HepG2 (cell line): ENCODE data around the gene TTF2. TPM values are rescaled to one million over a fixed set of nuclear protein-coding genes. Genes with fewer than 3 reads are reported as not detected.

Source experiments
- ATAC-seq: fragments of 200-7000 bp; cut with Tn5 transposase; 3 replicates; pipeline ENCODE4 v1.9.1; 2020; ENCODE audit warnings: mild to moderate bottlenecking, moderate library complexity
- BruUV-seq: library from RNA; stranded (reverse); fragments of 400-500 nt; replicated peaks from 2 replicates; lab custom pipeline; 2021; lab: Mats Ljungman, UMichigan
- CTCF ChIA-PET: fragments of 300-600 bp; formaldehyde crosslinking; extraction: SDS; loops from one replicate; lab custom pipeline; 2021; ENCODE audit warnings: low total read pairs, inconsistent platforms, low intra/inter-chr PET ratio; lab: Yijun Ruan, JAX
- POLR2A ChIA-PET: fragments of 350-600 bp; sonication (Branson Sonifier 250); formaldehyde crosslinking; loops from one replicate; lab custom pipeline; 2020; ENCODE audit warnings: antibody characterized with exemption, inconsistent platforms; lab: Yijun Ruan, JAX
- DNase-seq: peaks from one replicate; pipeline ENCODE4 v3.0.0-alpha.2; 2015; ENCODE audit warnings: low spot score
- FAIRE-seq: peaks from 3 replicates; lab custom pipeline; 2011; peaks lifted over from hg19 to GRCh38; lab: Jason Lieb, UNC
- H2AFZ ChIP-seq: one replicate; pipeline ENCODE4 v1.6.1; 2011; ENCODE audit warnings: low read length, inconsistent platforms
- H3K27ac ChIP-seq: fragments of 300-600 bp; 3 replicates; pipeline ENCODE4 v1.8.0; 2011; ENCODE audit warnings: mixed run types, mild to moderate bottlenecking, mixed read lengths, low read length, inconsistent platforms; ENCODE audit not compliant: insufficient read depth; ENCODE audit errors: extremely low read length
- H3K27me3 ChIP-seq, 2 experiments: fragments of 200-600 bp in 1 of 2; 2 replicates in 1 of 2; 3 replicates in 1 of 2; pipeline versions ENCODE4 v1.6.0 to v1.8.0; 2011; ENCODE audit warnings: low read length in 2 of 2, mild to moderate bottlenecking in 2 of 2, moderate library complexity in 2 of 2, inconsistent platforms in 1 of 2; ENCODE audit not compliant: insufficient read depth in 2 of 2, control insufficient read depth in 1 of 2
- H3K36me3 ChIP-seq, 2 experiments: fragments of 200-600 bp in 1 of 2; replicated peaks in 1 of 2; 2 replicates in 1 of 2; 3 replicates in 1 of 2; pipeline versions ENCODE4 v1.5.1 to v1.8.0; 2011; ENCODE audit warnings: low read length in 2 of 2, inconsistent platforms in 1 of 2; ENCODE audit not compliant: insufficient read depth in 2 of 2, control insufficient read depth in 1 of 2
- H3K4me1 ChIP-seq: 2 replicates; pipeline ENCODE4 v1.5.1; 2012; ENCODE audit warnings: low read length, inconsistent platforms; ENCODE audit not compliant: insufficient read depth
- H3K4me2 ChIP-seq: 2 replicates; pipeline ENCODE4 v1.6.0; 2011; ENCODE audit warnings: low read depth, low read length, inconsistent platforms
- H3K4me3 ChIP-seq, 3 experiments: fragments of 200-600 bp in 1 of 3; sonication (generic), shearing (Covaris generic) in 1 of 3; replicated peaks in 1 of 3; 2 replicates each; pipeline ENCODE4 v1.5.1; 2011 to 2016; ENCODE audit warnings: low read length in 3 of 3, inconsistent platforms in 2 of 3, low read depth in 2 of 3, mild to moderate bottlenecking in 2 of 3, control low read depth in 1 of 3, mixed read lengths in 1 of 3; ENCODE audit not compliant: insufficient read depth in 1 of 3
- H3K79me2 ChIP-seq: one replicate; pipeline ENCODE4 v1.6.1; 2011; ENCODE audit warnings: low read length, inconsistent platforms; ENCODE audit not compliant: insufficient read depth
- H3K9ac ChIP-seq: 2 replicates; pipeline ENCODE4 v1.6.0; 2011; ENCODE audit warnings: mild to moderate bottlenecking, low read depth, low read length, inconsistent platforms; ENCODE audit not compliant: insufficient read depth
- H3K9me3 ChIP-seq: 2 replicates; pipeline ENCODE4 v1.5.1; 2012; ENCODE audit warnings: mild to moderate bottlenecking, low read length
- H4K20me1 ChIP-seq: 2 replicates; pipeline ENCODE4 v1.6.0; 2011; ENCODE audit warnings: inconsistent platforms, mild to moderate bottlenecking, low read length, moderate library complexity; ENCODE audit not compliant: insufficient read depth
- ARNT ChIP-seq: fragments of 450-650 bp; IDR thresholded peaks from 2 replicates; pipeline ENCODE4 v1.6.1; 2017
- JDP2 ChIP-seq: sonication (generic); formaldehyde crosslinking; IDR thresholded peaks from 2 replicates; pipeline ENCODE4 v1.8.1; 2022; ENCODE audit warnings: missing genetic modification reagents, borderline replicate concordance
- MTA3 ChIP-seq: sonication (generic); formaldehyde crosslinking; IDR thresholded peaks from 2 replicates; pipeline ENCODE4 v1.4.0; 2020; ENCODE audit warnings: missing genetic modification reagents
- NPAS2 ChIP-seq: sonication (generic); formaldehyde crosslinking; IDR thresholded peaks from 2 replicates; pipeline ENCODE4 v1.8.0; 2022; ENCODE audit warnings: mild to moderate bottlenecking, missing genetic modification reagents, borderline replicate concordance
- PITX1 ChIP-seq: sonication (generic); formaldehyde crosslinking; IDR thresholded peaks from 2 replicates; pipeline ENCODE4 v1.5.1; 2020; ENCODE audit warnings: mild to moderate bottlenecking, missing genetic modification reagents
- ZBTB37 ChIP-seq: sonication (generic); formaldehyde crosslinking; IDR thresholded peaks from 2 replicates; pipeline ENCODE4 v1.4.0; 2020; ENCODE audit warnings: mild to moderate bottlenecking, missing genetic modification reagents
- ZFP82 ChIP-seq: sonication (generic); formaldehyde crosslinking; IDR thresholded peaks from 2 replicates; pipeline ENCODE4 v1.5.1; 2020; ENCODE audit warnings: mild to moderate bottlenecking, missing genetic modification reagents, borderline replicate concordance
- ZIK1 ChIP-seq: sonication (generic); formaldehyde crosslinking; IDR thresholded peaks from 2 replicates; pipeline ENCODE4 v1.5.0; 2020; ENCODE audit warnings: mild to moderate bottlenecking, low read depth, missing genetic modification reagents, borderline replicate concordance
- ZNF414 ChIP-seq: sonication (generic); formaldehyde crosslinking; IDR thresholded peaks from 2 replicates; pipeline ENCODE4 v1.5.0; 2020; ENCODE audit warnings: missing genetic modification reagents
- ZNF549 ChIP-seq: sonication (generic); formaldehyde crosslinking; IDR thresholded peaks from 2 replicates; pipeline ENCODE4 v1.5.0; 2020; ENCODE audit warnings: missing genetic modification reagents
- ZNF597 ChIP-seq: sonication (generic); formaldehyde crosslinking; IDR thresholded peaks from 2 replicates; pipeline ENCODE4 v1.5.0; 2020; ENCODE audit warnings: missing genetic modification reagents
- ZNF652 ChIP-seq: IDR thresholded peaks from 2 replicates; pipeline ENCODE4 v1.6.1; 2016; ENCODE audit warnings: low read depth, borderline replicate concordance
- ZNF740 ChIP-seq: sonication (generic); formaldehyde crosslinking; IDR thresholded peaks from 2 replicates; pipeline ENCODE4 v1.4.0; 2020; ENCODE audit warnings: missing genetic modification reagents
- ZNF75D ChIP-seq: sonication (generic); formaldehyde crosslinking; IDR thresholded peaks from 2 replicates; pipeline ENCODE4 v1.8.1; 2023; ENCODE audit warnings: missing genetic modification reagents, mild to moderate bottlenecking, borderline replicate concordance
- WGBS: methylation state at CpG from one replicate; pipeline ENCODE4 v1.1.6; 2017; ENCODE audit warnings: low lambda C conversion rate; 5-methylcytosine and 5-hydroxymethylcytosine counted together
- in situ Hi-C: cut with HindIII; loops from 2 replicates; pipeline ENCODE4 v1.10.0; 2017; ENCODE audit warnings: low pct_unique_long_range_greater_than_20kb; ENCODE audit not compliant: extremely low pct_ligation_motif_present
- intact Hi-C: fragments of 100-400 bp; cut with micrococcal nuclease; formaldehyde crosslinking; loops from one replicate; pipeline ENCODE4 v1.10.0; 2022; ENCODE audit not compliant: unreplicated experiment
- polyA plus RNA-seq, 8 experiments: library from polyadenylated mRNA; depleted of rRNA in 3 of 8; stranded (reverse) in 7 of 8; unstranded in 1 of 8; fragments of >200 nt; fragmentation: Illumina TruSeq in 4 of 8; extraction: Trizol in 4 of 8; gene quantifications; 2 replicates each; pipeline versions ENCODE4 v1.2.1 to v1.2.3, GENCODE V29; 2011 to 2016; ENCODE audit warnings: low read depth in 4 of 8, missing spikeins in 1 of 8, mixed read lengths in 1 of 8; ENCODE audit not compliant: insufficient read depth in 1 of 8
- total RNA-seq, 5 experiments: library from RNA; depleted of rRNA; stranded (reverse); fragments of >200 nt; fragmentation: Illumina TruSeq; extraction: Trizol; gene quantifications; 2 replicates each; pipeline ENCODE4 v1.2.3, GENCODE V29; 2016; ENCODE audit warnings: low read depth in 1 of 5
- TF ChIP-seq, protein P1 (sequence below): sonication (generic); formaldehyde crosslinking; IDR thresholded peaks from 2 replicates; pipeline ENCODE4 v1.9.0; 2021; ENCODE audit warnings: missing genetic modification reagents, mild to moderate bottlenecking, borderline replicate concordance

TTF2 gene
- total and polyA plus RNA-seq, 2 of the 13 experiments (the other 11 are each of a cell fraction or from before 2014, with no cell fraction given) = 12.8 to 48.9 TPM

- no TSS peak for BruUV-seq
- ChIA-PET POLR2A (no interaction called here), CTCF (no interaction called here)
- DNase-seq (no peak), FAIRE-seq (no peak), ATAC-seq (no peak)
- Histone ChIP-seq H3K4me2 (no peak overlapping the region), H3K4me1 (0 out of 2 replicates have a peak, but pooled peaks cover 7% of the 10 kb centered on the region), H3K79me2 (no peaks in the 10 kb centered on the region), H3K27ac (no peak overlapping the region), H3K36me3 (peaks cover 0 to 3% of the 10 kb centered on the region in 2 experiments; a peak in 1 of 5 replicates), H3K9me3 (no peaks in the 10 kb centered on the region), H4K20me1 (no peaks in the 10 kb centered on the region), H2AFZ (no peak overlapping the region), H3K9ac (no peak overlapping the region), H3K27me3 (no peaks in the 10 kb centered on the region), H3K4me3 (no peak overlapping the region)
- WGBS = 96% methylated on average over 2 of the region's 2 CpGs
- intact Hi-C loops (no loop called here), in situ Hi-C loops (no loop called here)
- TF ChIP-seq ZNF597 (CRISPR knock-in tag) (no peak), MTA3 (CRISPR knock-in tag) (no peak), NPAS2 (CRISPR knock-in tag) (no peak), PITX1 (CRISPR knock-in tag) (no peak), ZNF414 (CRISPR knock-in tag) (no peak), ZNF549 (no peak), ARNT (no peak), ZIK1 (CRISPR knock-in tag) (no peak), ZFP82 (CRISPR knock-in tag) (no peak), ZNF75D (no peak), ZBTB37 (CRISPR knock-in tag) (no peak), ZNF652 (CRISPR knock-in tag) (no peak), ZNF740 (CRISPR knock-in tag) (no peak), JDP2 (no peak)
- TF ChIP-seq, protein P1, sequence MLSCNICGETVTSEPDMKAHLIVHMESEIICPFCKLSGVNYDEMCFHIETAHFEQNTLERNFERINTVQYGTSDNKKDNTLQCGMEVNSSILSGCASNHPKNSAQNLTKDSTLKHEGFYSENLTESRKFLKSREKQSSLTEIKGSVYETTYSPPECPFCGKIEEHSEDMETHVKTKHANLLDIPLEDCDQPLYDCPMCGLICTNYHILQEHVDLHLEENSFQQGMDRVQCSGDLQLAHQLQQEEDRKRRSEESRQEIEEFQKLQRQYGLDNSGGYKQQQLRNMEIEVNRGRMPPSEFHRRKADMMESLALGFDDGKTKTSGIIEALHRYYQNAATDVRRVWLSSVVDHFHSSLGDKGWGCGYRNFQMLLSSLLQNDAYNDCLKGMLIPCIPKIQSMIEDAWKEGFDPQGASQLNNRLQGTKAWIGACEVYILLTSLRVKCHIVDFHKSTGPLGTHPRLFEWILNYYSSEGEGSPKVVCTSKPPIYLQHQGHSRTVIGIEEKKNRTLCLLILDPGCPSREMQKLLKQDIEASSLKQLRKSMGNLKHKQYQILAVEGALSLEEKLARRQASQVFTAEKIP = no peak
These were observed 47.2 kb downstream of the TTF2 start for GRCh38 chr1:117107364-117107763.
